Measurements from ENCODE around the gene SLTM. TPM values are rescaled to one million over a fixed set of nuclear protein-coding genes. Genes with fewer than 3 reads are reported as not detected.

SLTM gene
- total RNA-seq, 1 donor from 2014 or later: 68.2 TPM

DNA sequence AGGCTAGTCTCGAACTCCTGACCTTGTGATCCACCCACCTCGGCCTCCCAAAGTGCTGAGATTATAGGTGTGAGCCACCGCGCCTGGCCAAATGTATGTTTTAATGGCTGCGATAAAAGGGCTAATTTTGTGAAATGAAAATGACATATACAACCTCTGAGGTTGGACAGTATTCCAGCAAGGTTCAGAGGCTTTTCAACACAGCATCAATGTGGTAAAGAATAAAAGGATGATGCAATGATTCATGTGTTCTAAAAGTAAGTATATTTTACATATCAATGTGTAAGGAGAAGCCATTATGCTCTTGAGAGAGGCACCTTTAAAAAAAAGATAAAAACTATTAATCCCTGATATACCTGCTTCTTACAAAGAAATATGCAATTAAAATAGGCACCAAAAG lies 6.7 kb downstream of the SLTM start:
- no peak overlapping the region for H3K9ac ChIP-seq (ENCODE audit: low read length)
- no peaks in the 10 kb centered on the region for H3K27me3 ChIP-seq (ENCODE audit: insufficient read depth, low read length)
- Mint-ChIP-seq H3K36me3 (ENCODE audit: low read depth, unreplicated experiment) (peaks cover 5% of the 10 kb centered on the region), H3K9me3 (ENCODE audit: unreplicated experiment) (no peaks in the 10 kb centered on the region), H3K4me3 (ENCODE audit: unreplicated experiment) (no peak overlapping the region), H3K27ac (ENCODE audit: unreplicated experiment) (no peak overlapping the region), H3K4me1 (ENCODE audit: low read depth, unreplicated experiment) (peaks cover 4% of the 10 kb centered on the region), H3K27me3 (ENCODE audit: low read depth, unreplicated experiment) (no peaks in the 10 kb centered on the region)
- TF ChIP-seq, protein P1, sequence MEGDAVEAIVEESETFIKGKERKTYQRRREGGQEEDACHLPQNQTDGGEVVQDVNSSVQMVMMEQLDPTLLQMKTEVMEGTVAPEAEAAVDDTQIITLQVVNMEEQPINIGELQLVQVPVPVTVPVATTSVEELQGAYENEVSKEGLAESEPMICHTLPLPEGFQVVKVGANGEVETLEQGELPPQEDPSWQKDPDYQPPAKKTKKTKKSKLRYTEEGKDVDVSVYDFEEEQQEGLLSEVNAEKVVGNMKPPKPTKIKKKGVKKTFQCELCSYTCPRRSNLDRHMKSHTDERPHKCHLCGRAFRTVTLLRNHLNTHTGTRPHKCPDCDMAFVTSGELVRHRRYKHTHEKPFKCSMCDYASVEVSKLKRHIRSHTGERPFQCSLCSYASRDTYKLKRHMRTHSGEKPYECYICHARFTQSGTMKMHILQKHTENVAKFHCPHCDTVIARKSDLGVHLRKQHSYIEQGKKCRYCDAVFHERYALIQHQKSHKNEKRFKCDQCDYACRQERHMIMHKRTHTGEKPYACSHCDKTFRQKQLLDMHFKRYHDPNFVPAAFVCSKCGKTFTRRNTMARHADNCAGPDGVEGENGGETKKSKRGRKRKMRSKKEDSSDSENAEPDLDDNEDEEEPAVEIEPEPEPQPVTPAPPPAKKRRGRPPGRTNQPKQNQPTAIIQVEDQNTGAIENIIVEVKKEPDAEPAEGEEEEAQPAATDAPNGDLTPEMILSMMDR (IDR thresholded peaks at IDR 0.05; ENCODE audit: insufficient read depth, low read depth, low read length): no peak
- TF ChIP-seq EZH2 (IDR thresholded peaks at IDR 0.05; ENCODE audit: insufficient read depth, low read length): no peak
- H3K9me3 ChIP-seq (ENCODE audit: insufficient read depth, low read depth, low read length): no peaks in the 10 kb centered on the region
- H2AFZ ChIP-seq (ENCODE audit: low read depth, low read length): no peak overlapping the region
- peaks cover 52% of the 10 kb centered on the region for H4K20me1 ChIP-seq (ENCODE audit: insufficient read depth, low read length)
- no peak overlapping the region for H3K27ac ChIP-seq (ENCODE audit: low read depth, low read length)
- H3K4me1 ChIP-seq (ENCODE audit: insufficient read depth, low read length): peaks cover 7% of the 10 kb centered on the region
- H3K36me3 ChIP-seq (ENCODE audit: insufficient read depth, low read length): peaks cover 14% of the 10 kb centered on the region
- no peak overlapping the region for H3K4me2 ChIP-seq (ENCODE audit: low read length)
- FAIRE-seq: no peak
- DNase-seq (ENCODE audit: low read depth): no peak
- H3K4me3 ChIP-seq (ENCODE audit: insufficient read depth, low read depth, low read length): no peak overlapping the region
- peaks cover 94% of the 10 kb centered on the region for H3K79me2 ChIP-seq (ENCODE audit: insufficient read depth, low read length)

- Histone ChIP-seq H3K9me3 (ENCODE audit: insufficient read depth, low read depth, low read length) (no peaks in the 10 kb centered on the region), H3K36me3 (ENCODE audit: insufficient read depth, low read length) (peaks cover 19% of the 10 kb centered on the region), H3K79me2 (ENCODE audit: insufficient read depth, low read length) (peaks cover 93% of the 10 kb centered on the region), H4K20me1 (ENCODE audit: insufficient read depth, low read length) (peaks cover 59% of the 10 kb centered on the region), H3K4me1 (ENCODE audit: insufficient read depth, low read length) (no peaks in the 10 kb centered on the region), H3K4me3 (ENCODE audit: insufficient read depth, low read depth, low read length) (no peak overlapping the region), H3K27me3 (ENCODE audit: insufficient read depth, low read length) (no peaks in the 10 kb centered on the region), H2AFZ (ENCODE audit: low read depth, low read length) (no peak overlapping the region), H3K9ac (ENCODE audit: low read length) (no peak overlapping the region), H3K4me2 (ENCODE audit: low read length) (no peak overlapping the region), H3K27ac (ENCODE audit: low read depth, low read length) (no peak overlapping the region)
- peak overlapping the region; percentile 34 for H3K27ac Mint-ChIP-seq (ENCODE audit: unreplicated experiment)
- H3K4me1 Mint-ChIP-seq (ENCODE audit: low read depth, unreplicated experiment): no peaks in the 10 kb centered on the region
- no peak overlapping the region for H3K4me3 Mint-ChIP-seq (ENCODE audit: unreplicated experiment)
- DNase-seq (ENCODE audit: low read depth) (no peak), FAIRE-seq (no peak)
- H3K27me3 Mint-ChIP-seq (ENCODE audit: low read depth, unreplicated experiment): no peaks in the 10 kb centered on the region
- peaks cover 6% of the 10 kb centered on the region for H3K36me3 Mint-ChIP-seq (ENCODE audit: low read depth, unreplicated experiment)
- no peak for TF ChIP-seq EZH2 (IDR thresholded peaks at IDR 0.05; ENCODE audit: insufficient read depth, low read length)
- TF ChIP-seq, protein P1 (IDR thresholded peaks at IDR 0.05; ENCODE audit: insufficient read depth, low read depth, low read length): no peak
- H3K9me3 Mint-ChIP-seq (ENCODE audit: unreplicated experiment): no peaks in the 10 kb centered on the region
Observed at GRCh38 chr15:58924327-58924726, 9.2 kb downstream of the SLTM start.

GRCh38 chr15:58923696-58924300 lies 9.7 kb downstream of the SLTM start:
- Histone ChIP-seq H2AFZ (ENCODE audit: low read depth, low read length) (no peak overlapping the region), H3K36me3 (ENCODE audit: insufficient read depth, low read length) (peaks cover 16% of the 10 kb centered on the region), H3K9me3 (ENCODE audit: insufficient read depth, low read depth, low read length) (no peaks in the 10 kb centered on the region), H4K20me1 (ENCODE audit: insufficient read depth, low read length) (peaks cover 61% of the 10 kb centered on the region), H3K27me3 (ENCODE audit: insufficient read depth, low read length) (no peaks in the 10 kb centered on the region), H3K4me3 (ENCODE audit: insufficient read depth, low read depth, low read length) (no peak overlapping the region), H3K4me2 (ENCODE audit: low read length) (no peak overlapping the region), H3K79me2 (ENCODE audit: insufficient read depth, low read length) (peaks cover 93% of the 10 kb centered on the region), H3K27ac (ENCODE audit: low read depth, low read length) (no peak overlapping the region), H3K9ac (ENCODE audit: low read length) (no peak overlapping the region), H3K4me1 (ENCODE audit: insufficient read depth, low read length) (no peaks in the 10 kb centered on the region)
- no peak for FAIRE-seq
- Mint-ChIP-seq H3K36me3 (ENCODE audit: low read depth, unreplicated experiment) (peaks cover 6% of the 10 kb centered on the region), H3K27me3 (ENCODE audit: low read depth, unreplicated experiment) (no peaks in the 10 kb centered on the region), H3K27ac (ENCODE audit: unreplicated experiment) (peak overlapping the region; percentile 34), H3K4me3 (ENCODE audit: unreplicated experiment) (no peak overlapping the region), H3K9me3 (ENCODE audit: unreplicated experiment) (no peaks in the 10 kb centered on the region), H3K4me1 (ENCODE audit: low read depth, unreplicated experiment) (no peaks in the 10 kb centered on the region)
- TF ChIP-seq, protein P1 (IDR thresholded peaks at IDR 0.05; ENCODE audit: insufficient read depth, low read depth, low read length): no peak
- no peak for TF ChIP-seq EZH2 (IDR thresholded peaks at IDR 0.05; ENCODE audit: insufficient read depth, low read length)
- no peak for DNase-seq (ENCODE audit: low read depth)
